Measurements from ENCODE around the gene PPEF1. TPM values are rescaled to one million over a fixed set of nuclear protein-coding genes. Genes with fewer than 3 reads are reported as not detected.

Gene PPEF1
- total RNA-seq, 1 experiment from 2014 or later = 0.52 TPM

- H3K79me2 ChIP-seq (ENCODE audit: insufficient read depth, low read length) = no peaks in the 10 kb centered on the region
- peaks cover 3% of the 10 kb centered on the region for H3K27me3 Mint-ChIP-seq (ENCODE audit: low read depth)
- DNase-seq = no peak
- H3K27ac Mint-ChIP-seq = no peak overlapping the region
- H2BK12ac ChIP-seq (ENCODE audit: insufficient read length, low read depth, low read length) = no peak overlapping the region
- peaks cover 0 to 9% (median 5%) of the 10 kb centered on the region in 3 experiments; a peak in 5 of 7 replicates for H3K36me3 Mint-ChIP-seq (ENCODE audit: insufficient read depth in 1 of 3, low read depth in 3 of 3)
- H3K4ac ChIP-seq (ENCODE audit: low read depth, low read length) = no peak overlapping the region
- H3T11ph ChIP-seq (ENCODE audit: low read length) = no peak overlapping the region
- no peak overlapping the region for H3K56ac ChIP-seq (ENCODE audit: insufficient read length, low read depth, low read length)
- H3K23ac ChIP-seq (ENCODE audit: insufficient read length, low read depth, low read length) = no peak overlapping the region
- no CpG with 5 or more reads among the region's 4 CpGs for WGBS (ENCODE audit: extremely low coverage, insufficient read length, low lambda C conversion rate)
- H3K79me1 ChIP-seq (ENCODE audit: insufficient read depth, low read depth, low read length, poor library complexity, severe bottlenecking) = no peaks in the 10 kb centered on the region
- H2AFZ ChIP-seq (ENCODE audit: low read length) = no peak overlapping the region
- H3K4me1 Mint-ChIP-seq = no peaks in the 10 kb centered on the region
- TF ChIP-seq CTCF (conservative IDR thresholded peaks at IDR 0.05) = no peak
- no peak overlapping the region for H3K27ac ChIP-seq (ENCODE audit: insufficient read length, low read depth, low read length)
- no peaks in the 10 kb centered on the region for H3K4me1 ChIP-seq (ENCODE audit: insufficient read depth, low read length)
- no peak overlapping the region for H2BK20ac ChIP-seq (ENCODE audit: low read depth, low read length, poor library complexity, severe bottlenecking)
- H3K4me3 Mint-ChIP-seq = no peak overlapping the region
- no peak overlapping the region for H3K9ac ChIP-seq (ENCODE audit: extremely low read depth, insufficient read length, low read length)
- no peak overlapping the region for H4K5ac ChIP-seq (ENCODE audit: insufficient read length, low read depth, low read length)
- no peak overlapping the region for H3K4me2 ChIP-seq (ENCODE audit: insufficient read depth, insufficient read length, low read length)
- no peaks in the 10 kb centered on the region for H3K23me2 ChIP-seq (ENCODE audit: insufficient read length, low read depth, low read length, poor library complexity, severe bottlenecking)
- no peak overlapping the region for H2AK5ac ChIP-seq (ENCODE audit: insufficient read length, low read length)
- H2BK120ac ChIP-seq (ENCODE audit: low read depth, low read length, poor library complexity, severe bottlenecking) = no peak overlapping the region
- no peak overlapping the region for H4K91ac ChIP-seq (ENCODE audit: insufficient read length, low read depth, low read length)
- H4K20me1 ChIP-seq (ENCODE audit: control insufficient read depth, insufficient read depth, insufficient read length) = no peaks in the 10 kb centered on the region
- no peaks in the 10 kb centered on the region for H3K27me3 ChIP-seq (ENCODE audit: insufficient read depth, low read length)
- no peak overlapping the region for H3K18ac ChIP-seq (ENCODE audit: insufficient read length, low read depth, low read length)
- H3K14ac ChIP-seq (ENCODE audit: insufficient read depth, low read length) = no peak overlapping the region
- peaks cover 76 to 81% of the 10 kb centered on the region in 2 experiments for H3K9me3 Mint-ChIP-seq
- peaks cover 69% of the 10 kb centered on the region for H3K9me3 ChIP-seq (ENCODE audit: control insufficient read depth, low read depth, low read length)
- H4K8ac ChIP-seq (replicated peaks; ENCODE audit: insufficient read length, low read depth, low read length) = no peak overlapping the region
- no peak overlapping the region for H2BK5ac ChIP-seq (ENCODE audit: insufficient read length, low read length)
- no peak overlapping the region for H2BK15ac ChIP-seq (ENCODE audit: low read depth, low read length)
These were observed 14.9 kb upstream of the PPEF1 start for GRCh38 chrX:18692541-18692940.

All from H9 (cell line).